ENCODE data around the gene CLCN5.

The CLCN5 gene

GRCh38 chrX:49915361-49916222 is 6.8 kb upstream of the CLCN5 start:
- TF ChIP-seq TAF1 (IDR thresholded peaks at IDR 0.05; ENCODE audit: borderline replicate concordance, insufficient read depth, low read length) (no peak), FOXP2 (optimal IDR thresholded peaks at IDR 0.05; ENCODE audit: borderline replicate concordance, extremely low read depth, extremely low read length, insufficient read depth) (no peak), REST (IDR thresholded peaks at IDR 0.05; ENCODE audit: insufficient read depth in 1 of 2, low read depth in 2 of 2, low read length in 2 of 2) (no peak), SIN3A (IDR thresholded peaks at IDR 0.05; ENCODE audit: borderline replicate concordance, insufficient read depth, low read length) (no peak), POLR2AphosphoS5 (IDR thresholded peaks at IDR 0.05; ENCODE audit: low read depth, low read length) (no peak)

GRCh38 chrX:49919617-49920016 is 2.8 kb upstream of the CLCN5 start:
- TF ChIP-seq REST (IDR thresholded peaks at IDR 0.05; ENCODE audit: insufficient read depth in 1 of 2, low read depth in 2 of 2, low read length in 2 of 2) (no peak), FOXP2 (optimal IDR thresholded peaks at IDR 0.05; ENCODE audit: borderline replicate concordance, extremely low read depth, extremely low read length, insufficient read depth) (no peak), POLR2AphosphoS5 (IDR thresholded peaks at IDR 0.05; ENCODE audit: low read depth, low read length) (no peak), TAF1 (IDR thresholded peaks at IDR 0.05; ENCODE audit: borderline replicate concordance, insufficient read depth, low read length) (no peak), SIN3A (IDR thresholded peaks at IDR 0.05; ENCODE audit: borderline replicate concordance, insufficient read depth, low read length) (no peak)

- TF ChIP-seq REST (IDR thresholded peaks at IDR 0.05; ENCODE audit: insufficient read depth in 1 of 2, low read depth in 2 of 2, low read length in 2 of 2), result no peak
- TF ChIP-seq FOXP2 (optimal IDR thresholded peaks at IDR 0.05; ENCODE audit: borderline replicate concordance, extremely low read depth, extremely low read length, insufficient read depth), result no peak
- TF ChIP-seq POLR2AphosphoS5 (IDR thresholded peaks at IDR 0.05; ENCODE audit: low read depth, low read length), result no peak
- no peak for TF ChIP-seq TAF1 (IDR thresholded peaks at IDR 0.05; ENCODE audit: borderline replicate concordance, insufficient read depth, low read length)
- TF ChIP-seq SIN3A (IDR thresholded peaks at IDR 0.05; ENCODE audit: borderline replicate concordance, insufficient read depth, low read length), result no peak
Observed at GRCh38 chrX:49921109-49921508, 1.3 kb upstream of the CLCN5 start.

- no peak for TF ChIP-seq POLR2AphosphoS5 (IDR thresholded peaks at IDR 0.05; ENCODE audit: low read depth, low read length)
- TF ChIP-seq SIN3A (IDR thresholded peaks at IDR 0.05; ENCODE audit: borderline replicate concordance, insufficient read depth, low read length), result no peak
- no peak for TF ChIP-seq REST (IDR thresholded peaks at IDR 0.05; ENCODE audit: insufficient read depth in 1 of 2, low read depth in 2 of 2, low read length in 2 of 2)
- no peak for TF ChIP-seq TAF1 (IDR thresholded peaks at IDR 0.05; ENCODE audit: borderline replicate concordance, insufficient read depth, low read length)
- TF ChIP-seq FOXP2 (optimal IDR thresholded peaks at IDR 0.05; ENCODE audit: borderline replicate concordance, extremely low read depth, extremely low read length, insufficient read depth), result no peak
Observed at GRCh38 chrX:49925176-49925575, 2.8 kb downstream of the CLCN5 start.
